NCI-H2227 treated with DMSO at 0.1 percent for 48 hours (cell line): ENCODE measurements around the gene KIZ.
"Not testable (repeated sequence)": the region's sequence is repeated elsewhere in the genome, so short reads cannot be mapped to it uniquely, and the experiment has no call there.

Experiments used
- DNase-seq: peaks from one replicate; lab custom pipeline; 2025; lab: John Stamatoyannopoulos, UW

Gene KIZ

DNA sequence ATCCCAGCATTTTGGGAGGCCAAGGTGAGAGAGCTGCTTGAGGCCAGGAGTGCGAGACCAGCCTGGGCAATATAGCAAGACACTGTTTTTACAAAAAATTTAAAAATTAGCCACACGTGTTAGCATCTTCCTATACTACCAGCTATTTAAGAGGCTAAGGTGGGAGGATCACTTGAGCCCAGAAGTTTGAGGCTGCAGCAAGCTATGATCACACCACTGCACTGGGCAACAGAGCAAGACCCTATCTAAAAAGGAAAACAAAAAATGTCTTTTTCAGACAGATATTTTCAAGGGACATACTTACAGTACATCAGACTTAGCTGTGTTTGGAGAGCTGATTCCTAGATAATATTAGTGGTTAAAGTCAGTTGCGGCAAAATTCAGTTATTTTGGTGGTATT is 104.3 kb downstream of the KIZ start:
- no peak for DNase-seq

DNA sequence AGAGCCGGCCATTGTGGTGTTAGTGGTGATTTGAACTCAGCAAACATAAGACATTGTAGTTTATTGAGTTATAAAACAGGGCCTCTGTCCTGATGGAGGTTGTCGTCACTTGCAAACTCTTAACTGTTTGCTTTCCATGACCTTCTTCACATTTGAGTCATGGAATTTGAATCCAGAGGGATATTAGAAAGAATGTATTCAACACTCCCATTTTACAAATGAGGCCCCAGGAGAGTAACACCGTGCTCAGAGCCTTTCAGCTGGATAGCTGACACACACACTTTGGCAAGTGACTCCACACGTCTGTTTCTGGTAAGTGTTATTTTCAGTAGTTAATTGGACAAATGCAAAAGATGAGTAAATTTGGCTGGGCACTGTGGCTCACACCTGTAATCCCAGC is 104.8 kb downstream of the KIZ start:
- no peak for DNase-seq

- DNase-seq = no peak
Measured at GRCh38 chr20:21232546-21233280, 106.8 kb downstream of the KIZ start.

DNA sequence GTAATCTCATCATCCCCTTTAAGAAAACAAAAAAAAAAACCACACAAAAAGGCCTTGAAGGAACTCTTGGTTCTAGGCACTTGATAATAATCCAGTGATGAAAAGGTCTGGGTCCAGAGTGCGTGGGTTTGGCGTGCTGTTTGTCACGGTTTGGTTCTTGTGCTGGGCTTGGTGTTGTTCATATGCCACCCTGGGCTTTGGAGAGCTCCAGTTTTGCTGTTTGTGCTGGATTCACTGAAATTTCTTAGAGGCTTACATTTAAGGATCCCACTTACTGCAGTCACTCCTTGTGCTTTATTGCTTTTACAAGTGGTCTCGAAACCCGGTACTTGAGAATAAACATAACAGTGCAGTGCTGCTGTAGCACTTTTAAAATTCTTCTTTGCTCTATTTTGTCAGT is 108.4 kb downstream of the KIZ start:
- DNase-seq = no peak

DNA sequence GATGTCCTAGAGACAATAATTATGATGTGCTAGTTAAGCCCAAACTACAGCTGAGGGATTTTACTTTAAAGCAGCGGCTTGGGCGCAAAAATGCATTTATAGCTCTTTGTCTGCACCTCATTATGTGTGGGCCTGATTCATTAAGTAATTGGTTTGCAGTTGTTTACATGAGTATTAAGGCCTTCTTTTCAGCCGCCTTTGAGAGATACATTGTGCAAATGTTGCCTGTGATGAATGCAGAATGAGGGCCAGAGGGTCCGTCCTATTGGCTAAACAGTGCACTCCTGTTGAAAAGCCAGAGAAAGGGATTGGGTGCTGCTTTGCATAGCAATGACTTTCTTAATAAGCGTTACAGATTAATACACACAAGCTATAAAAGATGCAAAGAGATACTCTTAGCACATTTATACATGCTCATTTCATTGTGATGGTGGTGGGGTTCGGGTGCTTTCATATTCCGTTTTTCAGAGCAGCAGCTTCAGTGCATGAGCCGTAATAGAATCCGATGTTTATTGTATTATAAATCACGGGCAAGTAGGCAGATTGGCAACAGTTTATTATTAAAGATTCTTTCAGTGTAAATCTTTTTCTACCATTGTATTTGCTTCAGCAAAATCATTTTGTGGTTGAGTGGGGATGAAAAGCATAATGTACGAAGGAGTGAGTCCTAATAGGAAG is 109.1 kb downstream of the KIZ start:
- DNase-seq = peak; percentile 3

DNA sequence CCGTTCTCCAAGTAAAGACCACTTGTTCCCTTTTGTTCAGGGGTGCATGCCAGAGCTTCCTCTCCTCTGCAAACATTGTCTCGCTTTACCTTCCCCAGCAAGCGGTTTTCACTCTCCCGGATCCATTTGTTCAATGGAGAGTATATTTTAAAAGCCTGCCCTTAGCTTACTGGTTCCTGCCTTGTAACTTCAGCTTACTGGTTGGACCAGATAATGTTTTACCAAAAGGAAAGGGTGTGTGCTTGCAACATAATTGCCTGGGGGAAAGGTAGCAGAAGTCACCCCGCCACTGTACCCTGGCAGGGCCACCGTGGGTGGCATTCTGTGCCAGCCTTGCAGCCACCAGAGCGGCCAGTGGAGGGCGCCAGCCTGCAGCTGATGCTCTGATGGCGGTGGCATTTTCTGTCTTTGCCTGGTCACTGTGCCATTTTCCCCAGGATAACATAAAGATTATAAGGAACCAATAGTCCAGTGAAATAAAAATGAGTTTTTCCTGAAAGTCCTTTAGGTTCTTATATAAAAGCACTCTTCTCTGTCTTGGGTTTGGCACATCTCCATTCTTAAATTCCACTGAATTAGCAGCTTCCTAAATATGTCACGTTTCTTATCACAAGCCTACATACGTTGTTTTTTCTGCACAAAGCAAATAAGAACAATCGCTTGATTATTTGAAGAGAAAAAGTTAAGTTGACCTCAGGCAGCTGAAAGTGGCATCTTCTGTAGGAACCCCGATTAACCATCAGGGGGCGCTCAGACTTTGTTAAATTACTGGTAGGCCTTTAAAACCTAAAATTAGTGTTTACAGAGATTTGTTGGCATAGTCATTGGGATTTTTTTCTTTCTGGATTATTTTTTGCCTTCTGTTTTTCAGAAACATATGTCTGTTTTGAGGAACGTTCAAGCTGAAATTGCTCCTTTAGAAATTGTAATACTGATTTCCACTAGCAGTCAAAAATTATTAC is 109.9 kb downstream of the KIZ start:
- peak; percentile 64 for DNase-seq

DNA sequence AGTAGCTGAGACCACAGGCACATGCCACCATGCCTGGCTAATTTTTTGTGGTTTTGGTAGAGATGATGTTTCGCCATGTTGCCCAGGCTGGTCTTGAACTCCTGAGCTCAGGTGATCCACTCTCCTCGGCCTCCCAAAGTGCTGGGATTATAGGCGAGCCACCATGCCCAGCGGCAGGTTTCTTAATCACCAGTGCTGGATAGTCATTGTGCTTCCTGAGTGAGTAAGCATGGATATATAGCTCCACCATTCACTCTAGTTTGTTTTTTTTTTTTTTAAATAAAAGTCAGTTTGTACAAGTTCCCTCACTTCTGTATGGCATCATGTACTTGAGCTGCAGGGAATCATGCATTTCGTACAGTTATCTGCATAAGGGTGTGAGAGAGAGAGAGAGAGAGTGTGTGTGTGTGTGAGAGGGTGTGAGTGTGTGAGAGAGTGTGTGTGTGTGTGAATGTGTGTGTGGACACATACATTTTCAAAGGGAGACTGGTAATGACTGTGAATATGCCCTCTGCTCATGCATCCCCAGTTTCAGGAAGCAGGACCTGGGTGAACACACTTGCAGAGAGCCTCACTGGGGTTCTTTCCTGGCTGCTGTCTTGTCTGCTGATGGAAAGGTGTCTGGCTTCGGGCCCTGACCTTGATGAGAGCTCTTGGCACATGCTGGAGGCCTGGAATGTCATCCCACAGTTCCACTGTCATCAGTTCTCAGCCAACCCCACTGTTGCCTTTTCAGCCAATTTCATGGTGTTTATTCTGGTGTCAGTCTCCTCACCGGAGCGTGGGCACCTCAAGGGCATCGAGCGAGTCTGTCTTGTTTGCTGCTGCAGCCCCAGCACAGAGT is 112.3 kb downstream of the KIZ start:
- DNase-seq = no peak

DNA sequence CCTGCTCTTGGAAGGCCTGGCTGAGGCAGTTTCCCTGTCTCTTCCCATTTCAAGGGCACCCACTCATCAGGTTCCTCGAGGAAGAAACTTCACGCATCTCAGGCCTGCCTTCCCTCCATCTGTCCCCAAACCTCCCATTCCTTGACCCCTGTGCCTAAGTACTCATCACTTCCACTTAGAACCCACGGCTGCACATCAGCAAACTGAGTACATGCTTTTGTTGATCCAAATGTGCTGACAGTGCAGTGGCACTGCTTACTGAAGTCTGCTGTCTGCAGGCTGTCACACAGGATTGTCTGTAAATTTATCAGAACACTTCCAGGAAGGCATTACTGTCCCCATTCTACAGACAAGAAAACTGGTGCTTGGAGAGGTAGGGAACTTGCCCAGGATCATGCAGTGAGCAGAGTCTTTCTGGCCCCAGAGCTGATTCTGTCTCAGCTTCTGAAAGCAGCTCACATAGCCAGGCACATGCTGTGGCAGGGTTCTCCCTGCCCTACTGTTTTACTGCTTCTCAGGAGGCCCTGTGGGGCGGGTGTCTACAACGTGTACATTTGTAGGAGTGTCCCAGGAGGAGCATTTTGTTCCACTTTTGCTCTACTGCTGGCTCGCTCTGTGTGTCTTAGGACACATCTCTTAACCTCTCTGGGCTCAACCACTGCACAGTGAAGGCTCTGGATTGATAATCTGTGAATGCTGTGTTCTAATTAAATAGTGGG is 113.1 kb downstream of the KIZ start:
- DNase-seq = no peak

- DNase-seq = no peak
Measured at GRCh38 chr20:21240394-21240793, 114.5 kb downstream of the KIZ start.

GRCh38 chr20:21241406-21241805 is 115.5 kb downstream of the KIZ start:
- DNase-seq = no peak

DNA sequence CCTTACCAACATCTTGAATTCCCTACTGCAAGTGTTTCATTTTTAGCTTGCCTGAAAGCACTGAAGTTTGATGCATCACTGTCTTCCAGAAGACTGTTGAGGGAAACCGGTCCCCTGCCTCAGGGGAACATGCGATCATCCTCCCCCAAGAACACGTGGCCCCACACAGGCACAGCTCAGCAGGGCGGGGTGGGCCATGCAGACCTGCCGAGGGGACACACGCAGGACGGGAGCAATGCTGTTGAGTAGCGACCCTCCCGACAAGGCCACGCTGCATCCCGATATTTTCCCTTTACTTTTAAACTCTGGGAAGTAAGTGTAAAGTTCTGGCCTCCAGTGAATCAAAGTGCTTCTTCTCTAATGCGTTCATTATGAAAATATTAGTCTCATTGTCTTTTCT is 117.9 kb downstream of the KIZ start:
- no peak for DNase-seq

DNA sequence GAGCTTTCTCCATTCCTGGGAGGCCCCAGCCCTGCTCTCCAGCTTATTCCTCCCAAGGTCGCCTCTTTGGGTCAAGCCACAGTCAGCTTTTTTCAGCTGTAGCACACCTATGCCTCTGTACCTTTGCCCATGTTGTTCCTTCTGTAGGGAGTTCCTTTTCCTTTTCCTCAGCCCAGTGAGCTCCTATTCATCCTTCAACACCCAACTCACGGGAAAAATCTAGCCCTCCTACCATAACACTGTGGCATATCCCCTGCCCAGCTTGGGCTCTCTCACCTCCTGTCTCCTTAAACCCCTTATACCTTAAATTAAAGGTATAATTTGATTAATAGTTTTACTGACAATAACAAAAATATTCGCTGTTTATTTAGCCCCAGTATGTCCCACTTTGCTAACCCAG is 118.9 kb downstream of the KIZ start:
- no peak for DNase-seq

- no peak for DNase-seq
Measured at GRCh38 chr20:21246161-21246560, 120.3 kb downstream of the KIZ start.

GRCh38 chr20:21247603-21248095 is 121.8 kb downstream of the KIZ start:
- not testable (repeated sequence) for DNase-seq

DNA sequence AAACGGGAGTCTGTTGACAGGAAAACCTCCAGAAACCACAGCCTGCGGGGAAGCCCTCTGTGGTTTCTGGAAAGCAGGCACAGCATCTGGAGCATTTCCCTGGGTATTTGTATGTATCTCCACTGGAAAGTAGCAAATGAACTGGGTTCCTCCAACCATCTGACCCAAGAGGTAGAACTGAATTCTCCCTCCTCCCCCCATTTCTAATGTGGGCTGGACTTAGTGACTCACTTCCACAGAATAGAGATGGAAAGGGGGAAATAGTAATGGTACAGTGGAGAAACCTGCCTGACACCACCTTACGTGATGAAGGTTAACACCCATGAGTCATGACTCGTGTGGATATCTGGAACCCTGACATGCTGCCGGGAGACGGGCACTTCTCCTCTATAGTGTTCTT is 125.4 kb downstream of the KIZ start:
- no peak for DNase-seq

- no peak for DNase-seq
Measured at GRCh38 chr20:21257192-21257591, 131.3 kb downstream of the KIZ start.

DNA sequence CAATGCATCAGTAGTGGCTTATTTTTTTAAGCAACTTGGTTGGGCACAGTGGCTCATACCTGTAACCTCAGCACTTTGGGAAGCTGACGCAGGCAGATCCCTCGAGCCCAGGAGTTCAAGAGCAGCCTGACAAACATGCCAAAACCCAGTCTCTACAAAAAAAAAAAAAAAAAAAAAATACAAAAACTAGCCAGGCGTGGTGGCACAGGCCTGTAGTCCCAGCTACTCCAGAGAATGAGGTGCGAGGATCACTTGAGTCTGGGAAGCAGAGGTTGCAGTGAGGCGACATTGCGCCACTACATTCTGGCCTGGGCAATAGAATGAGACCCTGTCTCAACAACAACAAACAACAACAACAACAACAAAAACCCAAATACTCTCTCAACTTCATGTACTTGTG is 132.5 kb downstream of the KIZ start:
- no peak for DNase-seq

GRCh38 chr20:21259346-21259745 is 133.5 kb downstream of the KIZ start:
- DNase-seq = no peak

DNA sequence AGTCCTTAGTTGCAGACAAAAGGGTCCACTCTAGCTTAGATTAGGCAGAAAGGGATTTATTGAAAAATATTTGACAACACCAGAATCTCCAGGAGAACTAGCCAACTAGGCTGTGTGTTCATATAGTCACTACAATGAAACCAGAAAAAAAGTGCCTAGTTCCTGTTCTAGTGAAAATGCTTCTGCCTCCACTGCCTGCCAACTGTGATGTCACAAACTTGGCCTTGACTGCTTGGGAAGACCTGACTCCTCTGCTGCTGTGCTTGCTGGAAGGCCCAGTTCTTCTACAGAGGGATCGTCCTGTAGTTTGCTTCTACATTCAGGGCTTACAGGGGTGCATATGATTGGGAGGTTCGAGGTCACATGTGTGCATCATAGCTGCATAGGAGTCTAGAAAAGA is 136.9 kb downstream of the KIZ start:
- no peak for DNase-seq

- no peak for DNase-seq
Measured at GRCh38 chr20:21265261-21266190, 139.6 kb downstream of the KIZ start.
